ENCODE results near the gene MAST4.

MAST4 gene

GRCh38 chr5:67021962-67022361, 425.8 kb downstream of the MAST4 start:
- Histone ChIP-seq H3K27ac (ENCODE audit: extremely low read depth, low read depth, low read length) (no peak overlapping the region), H3K4me3 (ENCODE audit: low read depth, low read length) (no peak overlapping the region), H3K4me1 (ENCODE audit: control insufficient read depth, insufficient read depth, low read length) (peaks cover 3% of the 10 kb centered on the region), H3K9me3 (ENCODE audit: control insufficient read depth, insufficient read depth, low read depth, low read length) (no peaks in the 10 kb centered on the region), H3K36me3 (ENCODE audit: control insufficient read depth in 2 of 2, insufficient read depth in 1 of 2, low read length in 2 of 2) (no peaks in the 10 kb centered on the region)
- ChIA-PET CTCF (interaction anchor here (1.0 to 1.8 kb wide), 3 partner anchors 17 to 34 kb away, joined by 3 to 5 read pairs (median 4); no protein-coding TSS in a partner anchor), POLR2A (no interaction called here)
- no peak for TF ChIP-seq ZNF433 (tag by site-specific recombination; IDR thresholded peaks at IDR 0.05; ENCODE audit: low read depth)
- TF ChIP-seq ZBTB48 (tag by site-specific recombination; IDR thresholded peaks at IDR 0.05) = no peak
- TF ChIP-seq ZNF19 (tag by site-specific recombination; IDR thresholded peaks at IDR 0.05; ENCODE audit: low read depth) = no peak
- TF ChIP-seq ZBTB8A (tag by site-specific recombination; IDR thresholded peaks at IDR 0.05) = no peak
- no peak for TF ChIP-seq ZNF23 (tag by site-specific recombination; IDR thresholded peaks at IDR 0.05; ENCODE audit: borderline replicate concordance)
- no peak for TF ChIP-seq ATF2 (tag by site-specific recombination; IDR thresholded peaks at IDR 0.05; ENCODE audit: low read depth)
- TF ChIP-seq KLF7 (tag by site-specific recombination; IDR thresholded peaks at IDR 0.05; ENCODE audit: borderline replicate concordance) = no peak

- TF ChIP-seq ATF2 (tag by site-specific recombination; IDR thresholded peaks at IDR 0.05; ENCODE audit: low read depth) (no peak), ZNF830 (tag by site-specific recombination; IDR thresholded peaks at IDR 0.05; ENCODE audit: low read depth) (no peak), ZNF521 (tag by site-specific recombination; IDR thresholded peaks at IDR 0.05) (no peak), ZNF248 (tag by site-specific recombination; IDR thresholded peaks at IDR 0.05) (no peak), GLIS1 (tag by site-specific recombination; IDR thresholded peaks at IDR 0.05) (no peak), ZNF777 (tag by site-specific recombination; IDR thresholded peaks at IDR 0.05; ENCODE audit: borderline replicate concordance) (no peak), PATZ1 (tag by site-specific recombination; IDR thresholded peaks at IDR 0.05) (no peak), ZNF518A (tag by site-specific recombination; conservative IDR thresholded peaks at IDR 0.05; ENCODE audit: low read depth) (no peak), ZNF639 (tag by site-specific recombination; IDR thresholded peaks at IDR 0.05) (no peak), ZNF138 (tag by site-specific recombination; IDR thresholded peaks at IDR 0.05; ENCODE audit: borderline replicate concordance) (no peak), ZNF580 (tag by site-specific recombination; IDR thresholded peaks at IDR 0.05) (no peak), SALL2 (tag by site-specific recombination; IDR thresholded peaks at IDR 0.05; ENCODE audit: borderline replicate concordance) (no peak), ZNF76 (tag by site-specific recombination; IDR thresholded peaks at IDR 0.05; ENCODE audit: borderline replicate concordance, low read depth) (no peak)
- CTCF ChIA-PET = no interaction called here
- Histone ChIP-seq H3K4me3 (ENCODE audit: low read depth, low read length) (no peak overlapping the region), H3K9me3 (ENCODE audit: control insufficient read depth, insufficient read depth, low read depth, low read length) (no peaks in the 10 kb centered on the region), H3K27ac (ENCODE audit: extremely low read depth, low read depth, low read length) (no peak overlapping the region), H3K36me3 (ENCODE audit: control insufficient read depth in 2 of 2, insufficient read depth in 1 of 2, low read length in 2 of 2) (no peaks in the 10 kb centered on the region), H3K4me1 (ENCODE audit: control insufficient read depth, insufficient read depth, low read length) (peaks cover 17% of the 10 kb centered on the region)
- POLR2A ChIA-PET = no interaction called here
These were observed 429.3 kb downstream of the MAST4 start for GRCh38 chr5:67025457-67025856.
